ENCODE data around the gene RAD52.
"Not testable (repeated sequence)": the region's sequence is repeated elsewhere in the genome, so short reads cannot be mapped to it uniquely, and the experiment has no call there.

The RAD52 gene

GRCh38 chr12:966724-967123 lies 17.2 kb upstream of the RAD52 start:
- no peak for DNase-seq

GRCh38 chr12:958588-959123 lies 9.2 kb upstream of the RAD52 start:
- DNase-seq, result peak; percentile 31

GRCh38 chr12:955939-956338 lies 6.4 kb upstream of the RAD52 start:
- no peak for DNase-seq

GRCh38 chr12:954741-955140 lies 5.2 kb upstream of the RAD52 start:
- no peak for DNase-seq

- no peak for DNase-seq
These were observed 4.3 kb upstream of the RAD52 start for GRCh38 chr12:953776-954175.

GRCh38 chr12:951176-951575 lies 1.7 kb upstream of the RAD52 start:
- DNase-seq, result no peak

GRCh38 chr12:948238-948637 lies 1.3 kb downstream of the RAD52 start:
- DNase-seq, result no peak

- DNase-seq, result no peak
These were observed 2.9 kb downstream of the RAD52 start for GRCh38 chr12:946631-947030.

GRCh38 chr12:946212-946611 lies 3.3 kb downstream of the RAD52 start:
- DNase-seq, result no peak

GRCh38 chr12:944211-944610 lies 5.3 kb downstream of the RAD52 start:
- no peak for DNase-seq

- DNase-seq, result peak; percentile 42
These were observed 6.4 kb downstream of the RAD52 start for GRCh38 chr12:943051-943450.

GRCh38 chr12:938810-939209 lies 10.7 kb downstream of the RAD52 start:
- no peak for DNase-seq

- DNase-seq, result no peak
These were observed 12.8 kb downstream of the RAD52 start for GRCh38 chr12:936377-937345.

- DNase-seq, result not testable (repeated sequence)
These were observed 13.6 kb downstream of the RAD52 start for GRCh38 chr12:935891-936290.

GRCh38 chr12:931591-931990 lies 17.9 kb downstream of the RAD52 start:
- DNase-seq, result no peak

GRCh38 chr12:931060-931459 lies 18.4 kb downstream of the RAD52 start:
- DNase-seq, result no peak

- DNase-seq, result no peak
These were observed 22.9 kb downstream of the RAD52 start for GRCh38 chr12:926641-927040.

GRCh38 chr12:922285-922684 lies 27.2 kb downstream of the RAD52 start:
- no peak for DNase-seq

- DNase-seq, result no peak
These were observed 28.8 kb downstream of the RAD52 start for GRCh38 chr12:920676-921075.

GRCh38 chr12:916712-917445 lies 32.6 kb downstream of the RAD52 start:
- no peak for DNase-seq

GRCh38 chr12:916240-916639 lies 33.3 kb downstream of the RAD52 start:
- no peak for DNase-seq

GRCh38 chr12:915090-915489 lies 34.4 kb downstream of the RAD52 start:
- no peak for DNase-seq

GRCh38 chr12:913919-914698 lies 35.4 kb downstream of the RAD52 start:
- no peak for DNase-seq
